CD4-positive, alpha-beta T cell treated with Interleukin-1 beta for 1 hour (primary cell): Measurements from ENCODE around the gene TSR3.

Source experiments
- DNase-seq, 2 donors: peaks; one replicate each; pipeline ENCODE4 v3.0.0-alpha.2; 2020 to 2022

The TSR3 gene

GRCh38 chr16:1350691-1351090 lies 987 bp downstream of the TSR3 start:
- no peak for DNase-seq

DNA sequence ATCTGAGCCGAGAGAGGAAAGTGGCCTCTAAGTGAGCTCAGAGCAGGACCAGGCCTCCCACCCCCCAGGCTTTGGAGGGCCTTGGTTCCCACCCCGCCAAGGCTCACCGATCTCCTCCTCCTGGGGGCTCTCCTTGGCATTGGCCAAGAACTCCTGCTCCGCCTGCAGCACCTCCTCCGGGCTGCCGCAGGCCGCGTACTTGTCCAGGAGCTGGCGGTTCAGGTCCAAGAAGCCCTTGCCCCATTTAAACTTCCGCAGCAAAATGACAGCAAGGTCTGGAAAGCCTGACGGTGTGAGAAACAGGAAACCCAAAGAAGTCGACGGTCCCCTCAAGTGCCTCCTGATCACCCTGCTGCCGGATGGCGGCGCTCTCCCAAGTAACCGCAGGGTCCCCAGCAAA lies 1.7 kb downstream of the TSR3 start:
- DNase-seq, result no peak

DNA sequence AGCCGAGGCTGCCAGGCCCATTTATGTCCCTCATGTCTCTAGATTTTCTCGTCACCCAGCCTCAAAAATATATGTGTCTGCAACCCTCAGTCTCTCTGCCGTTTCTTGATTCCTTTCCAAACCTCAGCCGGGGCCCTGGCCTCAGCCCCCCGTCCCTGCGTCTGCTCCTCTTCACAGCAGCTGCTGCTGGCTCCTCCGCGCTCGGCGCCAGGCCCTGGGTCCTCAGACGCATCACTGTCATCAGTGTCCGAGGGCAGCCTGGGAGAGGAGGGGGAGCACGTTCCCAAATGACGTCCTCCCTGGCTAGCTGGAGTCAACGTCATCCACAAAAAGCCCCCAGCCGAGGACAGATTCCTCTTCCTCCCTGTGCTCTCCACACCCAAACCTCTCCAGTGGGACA lies 2.3 kb downstream of the TSR3 start:
- DNase-seq, result no peak

GRCh38 chr16:1348926-1349325 lies 2.8 kb downstream of the TSR3 start:
- DNase-seq, result no peak

DNA sequence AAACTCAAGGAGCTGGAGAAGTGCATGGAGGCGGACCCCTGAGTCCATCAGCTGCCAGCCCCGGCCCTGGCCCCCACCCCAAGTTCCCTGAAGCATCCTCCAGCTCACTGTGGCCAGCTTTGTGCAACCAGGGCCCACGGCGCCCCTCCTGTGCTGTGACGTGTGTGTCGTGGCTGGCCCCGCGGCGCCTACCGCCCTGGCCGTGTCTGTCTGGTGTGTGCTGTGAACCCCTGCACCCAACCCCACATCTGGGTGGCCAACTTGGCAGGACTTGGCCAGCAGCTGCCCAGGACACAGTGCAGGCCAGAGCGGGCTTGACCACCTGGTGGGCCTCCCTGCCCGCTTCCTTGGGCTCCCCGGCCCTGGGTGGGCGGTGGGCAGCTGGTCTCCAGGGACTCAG lies 3.2 kb downstream of the TSR3 start:
- DNase-seq, result no peak

DNA sequence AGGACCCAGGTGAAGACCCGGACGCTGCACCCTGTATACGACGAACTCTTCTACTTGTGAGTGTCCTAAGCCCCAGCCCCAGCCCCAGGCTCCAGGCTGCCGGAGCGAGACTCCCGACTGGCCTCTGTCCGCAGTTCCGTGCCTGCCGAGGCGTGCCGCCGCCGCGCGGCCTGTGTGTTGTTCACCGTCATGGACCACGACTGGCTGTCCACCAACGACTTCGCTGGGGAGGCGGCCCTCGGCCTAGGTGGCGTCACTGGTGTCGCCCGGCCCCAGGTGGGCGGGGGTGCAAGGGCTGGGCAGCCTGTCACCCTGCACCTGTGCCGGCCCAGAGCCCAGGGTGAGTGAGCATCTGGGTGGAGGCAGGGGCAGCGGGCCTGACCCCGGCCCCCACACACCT lies 3.7 kb downstream of the TSR3 start:
- no peak for DNase-seq

GRCh38 chr16:1347286-1347855 lies 4.3 kb downstream of the TSR3 start:
- DNase-seq, result no peak

DNA sequence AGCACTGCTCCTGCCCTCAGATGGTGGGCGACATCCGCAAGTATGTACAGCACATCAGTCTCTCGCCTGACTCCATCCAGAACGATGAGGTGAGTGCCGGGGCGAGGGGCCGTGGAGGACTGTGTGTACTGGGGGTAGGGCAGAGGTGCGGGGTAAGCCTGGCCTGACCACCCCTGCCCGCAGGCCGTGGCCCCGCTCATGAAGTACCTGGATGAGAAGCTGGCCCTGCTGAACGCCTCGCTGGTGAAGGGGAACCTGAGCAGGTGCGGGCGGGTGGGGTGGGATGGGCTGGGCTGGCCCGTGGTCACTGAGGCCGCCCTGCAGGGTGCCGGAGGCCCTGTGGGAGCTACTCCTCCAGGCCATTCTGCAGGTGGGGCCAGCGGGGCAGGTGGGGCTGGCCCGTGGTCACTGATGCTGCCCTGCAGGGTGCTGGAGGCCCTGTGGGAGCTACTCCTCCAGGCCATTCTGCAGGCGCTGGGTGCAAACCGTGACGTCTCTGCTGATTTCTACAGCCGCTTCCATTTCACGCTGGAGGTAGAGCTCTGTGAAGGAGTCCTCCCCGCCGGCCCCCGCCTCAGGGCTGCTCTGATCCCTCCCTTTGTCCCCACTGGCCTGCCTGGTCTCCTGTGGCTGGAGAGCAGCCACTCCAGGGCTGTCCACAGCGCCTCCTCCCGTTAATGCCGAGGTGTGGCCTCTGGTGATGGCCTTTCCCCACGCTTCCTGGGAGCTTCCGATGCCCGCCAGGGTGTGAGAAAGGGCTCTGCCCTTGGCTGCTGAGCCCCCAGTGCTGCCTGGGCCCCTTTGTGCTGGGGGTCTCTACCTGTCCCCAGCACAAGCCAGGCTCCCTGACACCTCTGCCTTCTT lies 5.0 kb downstream of the TSR3 start:
- DNase-seq, result no peak

DNA sequence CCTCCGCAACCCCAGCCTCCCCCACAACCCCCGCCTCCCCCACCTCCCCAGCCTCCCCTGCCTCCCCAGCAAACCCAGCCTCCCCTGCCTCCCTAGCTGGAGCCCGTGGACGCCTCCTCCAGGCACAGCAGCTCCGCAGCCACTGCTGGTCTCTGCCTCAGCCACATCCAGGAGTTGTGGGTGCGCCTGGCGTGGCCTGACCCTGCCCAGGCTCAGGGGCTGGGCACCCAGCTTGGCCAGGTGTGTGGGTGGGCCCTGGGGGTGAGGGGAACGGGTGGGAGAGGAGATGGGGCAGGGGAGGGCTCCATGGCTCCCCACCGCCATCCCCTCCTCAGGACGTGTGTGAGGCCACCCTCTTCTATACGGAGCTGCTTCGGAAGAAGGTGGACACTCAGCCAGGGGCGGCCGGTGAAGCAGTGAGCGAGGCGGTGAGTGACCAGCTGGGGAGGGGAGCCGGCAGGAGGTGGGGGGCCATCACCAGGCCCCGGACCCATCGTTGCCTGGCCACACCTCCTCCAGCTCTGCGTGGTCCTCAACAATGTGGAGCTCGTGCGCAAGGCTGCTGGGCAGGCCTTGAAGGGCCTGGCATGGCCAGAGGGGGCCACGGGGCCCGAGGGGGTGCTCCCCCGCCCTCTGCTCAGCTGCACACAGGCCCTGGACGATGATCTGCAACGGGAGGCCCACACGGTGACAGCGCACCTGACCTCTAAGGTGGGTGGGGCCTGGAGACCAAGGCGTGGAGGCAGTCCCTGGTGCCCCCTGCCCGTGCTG lies 5.8 kb downstream of the TSR3 start:
- DNase-seq, result no peak

DNA sequence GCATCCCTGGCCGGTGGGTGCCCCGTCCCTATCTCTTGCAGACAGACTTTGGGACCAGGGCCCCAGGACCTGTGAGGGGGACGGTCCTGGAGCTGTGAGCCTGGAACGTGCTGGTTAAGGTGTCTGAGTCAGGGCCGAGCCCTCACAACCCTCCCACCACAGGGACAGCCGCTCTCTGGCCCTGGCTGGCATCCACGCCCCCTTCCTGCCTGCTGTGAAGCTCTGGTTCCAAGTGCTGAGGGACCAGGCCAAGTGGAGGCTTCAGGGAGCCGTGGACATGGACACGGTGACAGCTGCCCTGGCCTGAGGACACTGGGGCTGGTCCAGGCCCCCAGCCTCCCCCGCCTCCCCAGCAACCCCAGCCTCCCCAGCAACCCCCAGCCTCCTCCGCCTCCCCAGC lies 6.6 kb downstream of the TSR3 start:
- DNase-seq, result no peak

DNA sequence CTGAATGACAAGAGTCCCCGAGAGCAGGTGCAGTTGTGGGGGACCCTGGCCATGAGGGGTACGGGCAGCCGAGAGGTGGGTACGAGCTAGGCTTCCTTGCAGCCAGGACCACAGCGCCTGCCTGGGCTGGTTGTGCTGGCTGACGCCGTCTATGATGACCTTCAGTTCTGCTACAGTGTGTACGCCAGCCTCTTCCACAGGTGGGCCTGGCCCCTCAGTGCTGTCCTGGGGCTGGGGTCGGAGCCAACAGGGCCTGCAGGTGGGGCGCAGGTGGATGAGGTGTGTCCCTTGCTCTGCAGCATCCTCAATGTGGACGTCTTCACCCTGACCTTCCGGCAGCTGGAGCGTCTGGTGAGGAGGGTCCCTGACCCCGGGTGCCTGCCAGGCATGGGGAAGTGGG lies 7.2 kb downstream of the TSR3 start:
- DNase-seq, result no peak

- DNase-seq, result no peak
Measured at GRCh38 chr16:1343428-1344242, 8.0 kb downstream of the TSR3 start.

- peak; percentile 98 for DNase-seq
Measured at GRCh38 chr16:1342526-1343427, 8.9 kb downstream of the TSR3 start.

DNA sequence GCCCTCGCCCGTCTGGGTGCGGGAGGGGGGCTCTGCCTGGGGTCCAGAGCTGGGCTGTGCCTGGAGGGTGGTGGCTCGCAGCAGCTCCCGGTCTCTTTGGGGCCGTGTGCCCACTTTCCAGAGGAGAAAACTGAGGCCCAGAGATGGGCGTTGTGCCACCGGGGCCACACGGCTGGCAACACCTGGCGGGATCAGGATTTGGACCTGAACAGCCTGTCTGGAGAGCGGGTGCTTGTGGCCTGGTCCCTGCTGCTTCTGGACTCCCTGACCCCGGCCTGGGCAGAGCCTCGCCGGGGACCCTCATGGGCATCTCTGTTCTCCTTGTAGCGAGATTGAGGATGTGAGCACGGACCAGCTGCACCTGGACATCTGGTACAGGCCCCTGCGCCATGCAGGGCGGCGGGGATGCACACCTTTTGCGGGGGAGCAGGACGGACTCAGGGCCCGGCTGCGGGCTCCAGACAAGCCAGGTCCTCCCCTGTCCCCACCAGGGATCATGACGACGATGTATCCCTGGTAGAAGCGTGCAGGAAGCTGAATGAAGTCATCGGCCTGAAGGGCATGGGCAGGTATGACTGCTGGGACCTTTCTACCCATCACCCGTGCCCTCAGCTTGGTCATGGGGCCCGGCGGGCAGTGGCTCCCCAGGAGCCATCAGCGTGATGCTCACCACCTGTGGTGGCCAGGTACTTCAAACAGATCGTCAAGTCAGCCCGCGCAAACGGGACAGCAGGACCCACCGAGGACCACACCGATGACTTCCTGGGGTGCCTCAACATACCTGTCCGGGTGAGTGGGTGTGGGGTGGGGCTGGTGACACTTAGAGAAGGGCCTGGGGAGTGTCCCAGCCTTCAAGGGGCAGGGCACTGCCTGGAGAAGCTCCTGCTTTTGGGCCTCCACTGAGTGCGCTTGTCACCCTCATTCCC lies 9.9 kb downstream of the TSR3 start:
- no peak for DNase-seq

DNA sequence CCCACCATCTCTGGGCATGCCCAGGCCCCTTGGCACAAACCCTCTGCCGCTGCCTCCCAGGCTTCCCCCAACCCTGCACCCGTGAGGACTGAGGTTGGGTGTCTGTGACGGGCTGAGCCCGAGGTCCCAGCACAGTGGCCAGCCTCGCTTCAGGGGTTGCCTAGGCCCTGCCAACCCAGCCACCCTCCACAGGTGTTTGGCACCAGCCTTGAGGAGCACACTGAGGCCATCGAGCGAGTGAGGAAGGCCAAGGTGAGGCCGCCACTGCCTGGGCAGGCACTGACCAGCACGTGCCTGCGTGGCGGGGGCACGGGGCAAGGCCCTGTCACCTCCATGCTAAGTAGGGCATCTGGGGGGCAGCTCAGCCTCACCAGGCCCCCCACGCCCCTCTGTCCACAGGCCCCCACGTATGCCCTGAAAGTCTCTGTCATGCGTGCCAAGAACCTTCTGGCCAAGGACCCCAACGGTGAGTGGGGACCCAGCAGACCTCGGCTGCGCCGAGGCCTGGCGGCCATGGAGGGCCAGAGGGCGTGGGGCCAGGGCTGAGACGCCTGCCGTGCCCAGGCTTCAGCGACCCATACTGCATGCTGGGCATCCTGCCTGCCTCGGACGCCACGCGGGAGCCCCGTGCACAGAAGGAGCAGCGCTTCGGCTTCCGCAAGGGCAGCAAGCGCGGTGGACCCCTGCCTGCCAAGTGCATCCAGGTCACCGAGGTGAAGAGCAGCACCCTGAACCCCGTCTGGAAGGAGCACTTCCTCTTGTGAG lies 10.8 kb downstream of the TSR3 start:
- no peak for DNase-seq

GRCh38 chr16:1338855-1339675 lies 12.6 kb downstream of the TSR3 start:
- no peak for DNase-seq

- DNase-seq, result no peak
Measured at GRCh38 chr16:1338119-1338730, 13.5 kb downstream of the TSR3 start.

- DNase-seq, result no peak
Measured at GRCh38 chr16:1337486-1337885, 14.2 kb downstream of the TSR3 start.

GRCh38 chr16:1336619-1337018 lies 15.1 kb downstream of the TSR3 start:
- DNase-seq, result no peak
